Parathyroid adenoma (tissue), 2 donors: ENCODE results near the gene MFSD12.

Source experiments
- H2AFZ ChIP-seq: fragments of 300-600 bp; sonication (generic); one replicate; pipeline ENCODE4 v1.7.0; 2017; ENCODE audit warnings: antibody characterized with exemption, mild to moderate bottlenecking
- H3K27ac ChIP-seq: fragments of 300-600 bp; sonication (generic); one replicate; pipeline ENCODE4 v1.7.0; 2017
- H3K27me3 ChIP-seq: fragments of 300-600 bp; sonication (generic); one replicate; pipeline ENCODE4 v1.7.0; 2017; ENCODE audit warnings: low read length; ENCODE audit not compliant: control insufficient read depth, insufficient read depth
- H3K36me3 ChIP-seq: fragments of 300-600 bp; sonication (generic); one replicate; pipeline ENCODE4 v1.7.0; 2017; ENCODE audit warnings: low read length; ENCODE audit not compliant: control insufficient read depth, insufficient read depth
- H3K4me1 ChIP-seq: fragments of 300-600 bp; sonication (generic); one replicate; pipeline ENCODE4 v1.7.0; 2017; ENCODE audit warnings: control low read depth
- H3K4me2 ChIP-seq: fragments of 300-600 bp; sonication (generic); one replicate; pipeline ENCODE4 v1.7.0; 2017; ENCODE audit warnings: low read length
- H3K4me3 ChIP-seq: fragments of 300-600 bp; sonication (generic); one replicate; pipeline ENCODE4 v1.7.0; 2017; ENCODE audit warnings: low read depth, low read length
- H3K79me2 ChIP-seq: fragments of 300-600 bp; sonication (generic); one replicate; pipeline ENCODE4 v1.7.0; 2017; ENCODE audit warnings: control low read depth
- H3K9ac ChIP-seq: fragments of 300-600 bp; sonication (generic); one replicate; pipeline ENCODE4 v1.7.0; 2017; ENCODE audit warnings: mild to moderate bottlenecking
- H3K9me3 ChIP-seq: fragments of 300-600 bp; sonication (generic); one replicate; pipeline ENCODE4 v1.7.0; 2017; ENCODE audit warnings: low read length; ENCODE audit not compliant: control insufficient read depth
- TF ChIP-seq, protein P1 (sequence below): fragments of 300-600 bp; sonication (generic); IDR thresholded peaks from one replicate; pipeline ENCODE4 v1.7.0; 2017; ENCODE audit warnings: antibody characterized with exemption, mild to moderate bottlenecking
- donor health status: primary hyperparathyroidism.

Gene MFSD12

GRCh38 chr19:3528539-3529211 lies 28.7 kb downstream of the MFSD12 start:
- Histone ChIP-seq H3K4me1 (no peaks in the 10 kb centered on the region), H3K79me2 (peaks cover 7% of the 10 kb centered on the region), H3K27me3 (no peaks in the 10 kb centered on the region), H3K9me3 (no peaks in the 10 kb centered on the region), H3K4me3 (no peak overlapping the region), H3K4me2 (no peak overlapping the region), H2AFZ (no peak overlapping the region), H3K36me3 (no peaks in the 10 kb centered on the region), H3K9ac (no peak overlapping the region), H3K27ac (no peak overlapping the region)
- TF ChIP-seq, protein P1, sequence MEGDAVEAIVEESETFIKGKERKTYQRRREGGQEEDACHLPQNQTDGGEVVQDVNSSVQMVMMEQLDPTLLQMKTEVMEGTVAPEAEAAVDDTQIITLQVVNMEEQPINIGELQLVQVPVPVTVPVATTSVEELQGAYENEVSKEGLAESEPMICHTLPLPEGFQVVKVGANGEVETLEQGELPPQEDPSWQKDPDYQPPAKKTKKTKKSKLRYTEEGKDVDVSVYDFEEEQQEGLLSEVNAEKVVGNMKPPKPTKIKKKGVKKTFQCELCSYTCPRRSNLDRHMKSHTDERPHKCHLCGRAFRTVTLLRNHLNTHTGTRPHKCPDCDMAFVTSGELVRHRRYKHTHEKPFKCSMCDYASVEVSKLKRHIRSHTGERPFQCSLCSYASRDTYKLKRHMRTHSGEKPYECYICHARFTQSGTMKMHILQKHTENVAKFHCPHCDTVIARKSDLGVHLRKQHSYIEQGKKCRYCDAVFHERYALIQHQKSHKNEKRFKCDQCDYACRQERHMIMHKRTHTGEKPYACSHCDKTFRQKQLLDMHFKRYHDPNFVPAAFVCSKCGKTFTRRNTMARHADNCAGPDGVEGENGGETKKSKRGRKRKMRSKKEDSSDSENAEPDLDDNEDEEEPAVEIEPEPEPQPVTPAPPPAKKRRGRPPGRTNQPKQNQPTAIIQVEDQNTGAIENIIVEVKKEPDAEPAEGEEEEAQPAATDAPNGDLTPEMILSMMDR, result no peak

DNA sequence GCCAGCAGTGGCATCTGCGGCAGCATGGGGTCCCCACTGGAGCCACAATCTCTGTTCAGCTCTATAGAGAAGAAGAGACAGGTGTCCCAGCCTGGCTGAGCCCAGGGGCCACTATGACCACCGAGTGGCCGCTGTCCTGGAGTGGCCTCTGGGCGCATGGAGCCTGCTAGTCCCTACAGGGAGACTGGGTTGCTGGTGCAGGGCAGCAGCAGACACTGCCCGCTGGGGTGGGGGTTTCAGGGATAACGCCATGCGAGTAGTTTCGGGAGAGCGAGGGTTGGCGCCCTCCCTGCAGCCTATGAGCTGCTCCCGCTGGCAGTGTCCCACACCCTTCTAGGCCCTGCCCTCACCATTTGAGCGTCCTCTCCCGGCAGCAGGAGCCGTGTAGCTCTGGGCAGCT lies 29.3 kb downstream of the MFSD12 start:
- no peak overlapping the region for H3K27ac ChIP-seq
- H3K27me3 ChIP-seq, result no peaks in the 10 kb centered on the region
- TF ChIP-seq, protein P1, result no peak

DNA sequence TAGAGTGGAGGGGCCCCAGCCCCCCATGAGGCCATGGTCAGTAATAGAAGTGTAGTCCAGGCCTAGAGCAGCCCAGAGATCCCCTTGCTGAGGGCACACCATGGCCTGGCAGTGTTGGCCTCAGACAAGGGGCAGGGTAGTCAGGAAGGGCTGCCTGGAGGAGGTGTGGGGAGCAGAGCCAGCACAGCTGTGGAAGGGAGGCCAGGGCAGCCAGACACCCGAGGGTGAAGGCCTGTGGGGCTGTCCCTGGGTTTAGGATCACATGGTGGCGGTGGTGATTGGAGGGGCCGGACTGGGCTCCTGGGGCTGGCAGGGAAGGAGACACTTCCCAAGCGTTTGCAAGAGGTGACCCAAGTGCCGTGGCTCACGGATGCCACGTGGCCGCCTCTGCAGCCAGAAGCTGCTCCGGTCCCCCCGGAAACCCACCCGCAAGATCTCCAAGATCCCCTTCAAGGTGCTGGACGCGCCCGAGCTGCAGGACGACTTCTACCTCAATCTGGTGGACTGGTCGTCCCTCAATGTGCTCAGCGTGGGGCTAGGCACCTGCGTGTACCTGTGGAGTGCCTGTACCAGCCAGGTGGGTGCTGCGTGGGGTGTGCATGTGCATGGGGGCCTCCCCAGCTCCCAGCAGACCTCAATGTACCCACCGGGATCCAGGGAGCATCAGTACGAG lies 30.0 kb downstream of the MFSD12 start:
- peaks cover 12% of the 10 kb centered on the region for H3K79me2 ChIP-seq
- H3K27me3 ChIP-seq, result no peaks in the 10 kb centered on the region
- no peak overlapping the region for H2AFZ ChIP-seq
- TF ChIP-seq, protein P1, result no peak
- H3K36me3 ChIP-seq, result no peaks in the 10 kb centered on the region
- no peaks in the 10 kb centered on the region for H3K4me1 ChIP-seq
- H3K9ac ChIP-seq, result no peak overlapping the region
- no peak overlapping the region for H3K27ac ChIP-seq
- H3K9me3 ChIP-seq, result no peaks in the 10 kb centered on the region
- H3K4me3 ChIP-seq, result no peak overlapping the region
- H3K4me2 ChIP-seq, result no peak overlapping the region

More for the DNA sequence above, 29.3 kb downstream of the MFSD12 start:
- H2AFZ ChIP-seq, result no peak overlapping the region
- no peaks in the 10 kb centered on the region for H3K36me3 ChIP-seq
- H3K4me3 ChIP-seq, result no peak overlapping the region
- peaks cover 9% of the 10 kb centered on the region for H3K79me2 ChIP-seq
- no peaks in the 10 kb centered on the region for H3K9me3 ChIP-seq
- H3K4me2 ChIP-seq, result no peak overlapping the region
- H3K4me1 ChIP-seq, result no peaks in the 10 kb centered on the region
- H3K9ac ChIP-seq, result no peak overlapping the region

DNA sequence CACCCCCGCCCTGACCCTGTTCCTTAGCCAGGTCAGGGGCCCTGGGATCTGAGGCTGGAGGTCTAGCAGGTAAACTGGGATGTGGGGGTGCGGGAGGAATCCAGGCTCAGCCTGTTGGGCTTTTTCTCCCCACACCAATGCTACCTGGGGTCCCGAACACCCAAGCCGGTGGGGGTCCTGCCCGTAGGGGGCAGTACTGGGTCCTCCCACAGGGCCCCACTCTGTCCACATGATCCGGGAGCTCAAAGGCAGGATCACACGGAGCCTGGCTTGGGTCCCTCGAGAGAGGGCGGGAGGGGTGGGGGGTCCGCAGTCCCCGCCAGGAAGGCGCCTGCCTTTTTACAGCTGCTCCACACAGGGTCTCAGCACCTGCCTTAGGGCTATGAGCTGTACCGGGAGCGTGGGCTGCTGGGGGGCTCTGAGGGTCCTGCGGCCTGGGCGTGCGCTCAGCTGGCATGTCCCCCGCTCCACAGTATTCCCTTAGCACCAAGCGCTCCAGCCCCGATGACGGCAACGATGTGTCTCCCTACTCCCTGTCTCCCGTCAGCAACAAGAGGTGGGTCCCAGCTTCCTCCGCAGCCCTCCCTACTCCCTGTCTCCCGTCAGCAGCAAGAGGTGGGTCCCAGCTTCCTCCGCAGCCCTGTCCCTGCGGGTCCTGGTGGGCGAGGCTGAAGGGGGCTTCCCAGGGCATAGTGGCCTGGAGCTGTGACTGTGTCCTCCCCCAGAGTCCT lies 30.7 kb downstream of the MFSD12 start:
- Histone ChIP-seq H3K9ac (no peak overlapping the region), H3K36me3 (no peaks in the 10 kb centered on the region), H3K79me2 (peaks cover 15% of the 10 kb centered on the region), H3K27ac (no peak overlapping the region), H3K27me3 (no peaks in the 10 kb centered on the region), H2AFZ (no peak overlapping the region), H3K9me3 (no peaks in the 10 kb centered on the region), H3K4me2 (no peak overlapping the region), H3K4me1 (no peaks in the 10 kb centered on the region), H3K4me3 (no peak overlapping the region)
- TF ChIP-seq, protein P1, result no peak
